RWPE2 (cell line): ENCODE measurements around the gene PTPRN2.
A peak's percentile ranks its signal among the peaks of the same experiment; 100 is the strongest.
"Not testable (repeated sequence)": the region's sequence is repeated elsewhere in the genome, so short reads cannot be mapped to it uniquely, and the experiment has no call there.

ENCODE experiments used
- ATAC-seq: fragments of 200-7000 bp; cut with Tn5 transposase; 3 replicates; pipeline ENCODE4 v1.9.1; 2021; ENCODE audit warnings: low read depth
- DNase-seq: peaks from one replicate; pipeline ENCODE4 v3.0.0-alpha.2; 2020; ENCODE audit warnings: low spot score
- H3K27ac ChIP-seq: fragments of 450-650 bp; 2 replicates; pipeline ENCODE4 v1.5.1; 2017; ENCODE audit warnings: mild to moderate bottlenecking; ENCODE audit not compliant: poor library complexity, severe bottlenecking
- H3K27me3 ChIP-seq: fragments of 250-450 bp; sonication (Bioruptor Pico); 2 replicates; pipeline ENCODE4 v1.5.1; 2021; ENCODE audit warnings: mild to moderate bottlenecking, moderate library complexity; ENCODE audit not compliant: insufficient read depth, poor library complexity, severe bottlenecking
- H3K36me3 ChIP-seq: fragments of 250-450 bp; sonication (Bioruptor Pico); 2 replicates; pipeline ENCODE4 v1.5.1; 2020; ENCODE audit warnings: low read depth, mild to moderate bottlenecking, moderate library complexity
- H3K4me1 ChIP-seq: fragments of 250-450 bp; sonication (Bioruptor Pico); 2 replicates; pipeline ENCODE4 v1.5.1; 2021; ENCODE audit warnings: mild to moderate bottlenecking, moderate library complexity; ENCODE audit not compliant: insufficient read depth, poor library complexity, severe bottlenecking
- H3K4me3 ChIP-seq: fragments of 250-450 bp; sonication (Bioruptor Pico); 2 replicates; pipeline ENCODE4 v1.5.1; 2021; ENCODE audit warnings: mild to moderate bottlenecking, moderate library complexity; ENCODE audit not compliant: severe bottlenecking
- H3K9me3 ChIP-seq: fragments of 250-450 bp; sonication (Bioruptor Pico); 2 replicates; pipeline ENCODE4 v1.5.1; 2021; ENCODE audit warnings: mild to moderate bottlenecking, moderate library complexity; ENCODE audit not compliant: severe bottlenecking
- CTCF ChIP-seq: fragments of 450-650 bp; IDR thresholded peaks from one replicate; pipeline ENCODE4 v1.5.1; 2017; ENCODE audit warnings: mild to moderate bottlenecking, moderate library complexity; ENCODE audit not compliant: poor library complexity, severe bottlenecking

PTPRN2 gene

DNA sequence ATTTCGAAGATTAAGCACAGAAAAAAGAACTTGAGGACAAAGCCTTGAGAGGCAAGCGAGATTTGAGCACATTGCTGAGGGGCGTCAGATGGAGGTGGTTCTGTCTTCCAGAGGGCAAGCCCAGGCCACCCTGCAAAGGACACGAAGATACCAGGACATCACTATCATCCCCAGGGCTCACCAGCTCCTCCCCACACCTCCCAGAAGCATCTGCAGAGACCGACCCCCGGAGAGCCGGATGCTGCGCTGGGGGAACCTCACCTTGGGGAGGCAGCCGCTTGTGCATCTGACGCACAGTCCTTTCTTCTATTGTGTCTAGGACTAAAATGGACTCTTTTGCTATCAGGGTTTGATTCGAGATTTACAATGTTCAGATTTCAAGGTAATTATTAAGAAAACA is 991.2 kb downstream of the PTPRN2 start:
- no peaks in the 10 kb centered on the region for H3K4me1 ChIP-seq
- ATAC-seq: no peak
- no peaks in the 10 kb centered on the region for H3K27me3 ChIP-seq

DNA sequence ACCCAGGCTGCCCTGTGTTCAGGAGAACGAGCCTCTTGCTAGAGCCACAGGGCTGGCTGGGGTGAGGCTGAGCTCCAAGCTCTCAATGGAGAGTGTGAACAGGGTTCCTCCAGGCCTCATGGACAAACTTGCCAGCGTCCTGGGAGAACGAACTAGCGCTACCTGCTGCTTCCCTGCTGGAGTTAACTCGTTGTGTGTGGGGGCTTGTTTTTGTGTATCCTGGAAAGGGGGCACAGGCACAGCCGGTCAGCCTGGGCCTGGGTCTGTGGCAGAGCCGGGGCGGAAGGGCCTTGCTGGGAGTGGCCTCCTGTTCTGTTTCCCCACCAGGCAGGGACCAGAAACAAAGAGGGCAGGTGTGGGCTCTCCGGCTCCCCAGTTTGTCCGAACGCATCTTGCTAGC is 991.6 kb downstream of the PTPRN2 start:
- Histone ChIP-seq H3K27ac (no peak overlapping the region), H3K4me1 (no peaks in the 10 kb centered on the region), H3K36me3 (no peaks in the 10 kb centered on the region), H3K4me3 (no peak overlapping the region), H3K9me3 (no peaks in the 10 kb centered on the region), H3K27me3 (no peaks in the 10 kb centered on the region)
- TF ChIP-seq CTCF: no peak
- DNase-seq: peak; percentile 18
- ATAC-seq: no peak

More for the DNA sequence above, 991.2 kb downstream of the PTPRN2 start:
- no peak for TF ChIP-seq CTCF
- Histone ChIP-seq H3K27ac (no peak overlapping the region), H3K36me3 (no peaks in the 10 kb centered on the region), H3K4me3 (no peak overlapping the region), H3K9me3 (no peaks in the 10 kb centered on the region)
- peak; percentile 30 for DNase-seq

GRCh38 chr7:157595086-157595855 is 992.4 kb downstream of the PTPRN2 start:
- no peak overlapping the region for H3K27ac ChIP-seq
- H3K4me1 ChIP-seq: no peaks in the 10 kb centered on the region
- H3K9me3 ChIP-seq: no peaks in the 10 kb centered on the region
- no peak overlapping the region for H3K4me3 ChIP-seq
- H3K27me3 ChIP-seq: no peaks in the 10 kb centered on the region
- no peak for DNase-seq
- H3K36me3 ChIP-seq: no peaks in the 10 kb centered on the region
- TF ChIP-seq CTCF: no peak
- ATAC-seq: no peak

- peaks cover 3% of the 10 kb centered on the region for H3K27me3 ChIP-seq
- TF ChIP-seq CTCF: no peak
Observed at GRCh38 chr7:157594306-157594705, 993.3 kb downstream of the PTPRN2 start.

DNA sequence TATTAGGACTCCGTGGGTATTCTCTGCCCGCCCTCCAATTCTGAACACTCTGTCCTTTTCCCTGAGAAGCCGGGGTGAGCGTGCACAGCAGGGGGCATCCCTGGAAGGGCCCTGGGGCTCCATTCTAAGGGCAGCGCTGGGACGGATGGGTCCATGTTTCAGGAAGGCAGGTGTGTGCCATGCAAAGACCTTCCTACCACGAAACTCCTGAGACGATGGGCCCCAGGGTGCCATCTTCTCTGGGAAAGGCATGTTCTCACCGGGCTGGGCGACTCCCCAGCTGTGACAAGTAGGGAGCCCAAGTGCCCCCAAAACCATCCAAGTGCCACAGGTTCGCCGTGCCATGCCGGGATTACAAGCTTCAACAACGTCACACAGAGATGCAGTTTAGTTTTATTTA is 994.1 kb downstream of the PTPRN2 start:
- no peaks in the 10 kb centered on the region for H3K4me1 ChIP-seq
- no peak for ATAC-seq
- peaks cover 3% of the 10 kb centered on the region for H3K27me3 ChIP-seq
- no peaks in the 10 kb centered on the region for H3K36me3 ChIP-seq
- H3K9me3 ChIP-seq: no peaks in the 10 kb centered on the region
- no peak overlapping the region for H3K4me3 ChIP-seq
- no peak overlapping the region for H3K27ac ChIP-seq
- TF ChIP-seq CTCF: no peak
- no peak for DNase-seq

More at GRCh38 chr7:157594306-157594705, 993.3 kb downstream of the PTPRN2 start:
- DNase-seq (no peak), ATAC-seq (no peak)
- H3K36me3 ChIP-seq: no peaks in the 10 kb centered on the region
- no peak overlapping the region for H3K4me3 ChIP-seq
- H3K9me3 ChIP-seq: no peaks in the 10 kb centered on the region
- H3K4me1 ChIP-seq: no peaks in the 10 kb centered on the region
- H3K27ac ChIP-seq: no peak overlapping the region

- H3K36me3 ChIP-seq, H3K4me3 ChIP-seq, H3K27ac ChIP-seq, H3K9me3 ChIP-seq, ATAC-seq, DNase-seq, H3K4me1 ChIP-seq, H3K27me3 ChIP-seq: not testable (repeated sequence)
Observed at GRCh38 chr7:157592636-157593320, 994.8 kb downstream of the PTPRN2 start.
